Upper lobe of left lung (tissue), 6 donors: ENCODE data around the gene MRPL20. TPM values are rescaled to one million over a fixed set of nuclear protein-coding genes. Genes with fewer than 3 reads are reported as not detected.

Experiments
- ATAC-seq, 2 donors: fragments of 200-7000 bp; cut with Tn5 transposase; one replicate each; pipeline ENCODE4 v1.9.1; 2022; ENCODE audit warnings: mild to moderate bottlenecking in 2 of 2, moderate library complexity in 2 of 2; ENCODE audit not compliant: low FRiP score in 2 of 2
- DNase-seq, 2 donors: peaks; one replicate each; pipeline ENCODE4 v3.0.0-alpha.2; 2019 to 2020
- H3K27ac ChIP-seq, 4 donors: fragments of 200-600 bp; sonication (generic); one replicate each; pipeline ENCODE4 v1.5.1; 2016 to 2019
- H3K27me3 ChIP-seq, 4 donors: fragments of 200-600 bp; sonication (generic); one replicate each; pipeline ENCODE4 v1.5.1; 2017 to 2019
- H3K36me3 ChIP-seq, 4 donors: fragments of 200-600 bp; sonication (generic); one replicate each; pipeline ENCODE4 v1.5.1; 2016 to 2019
- H3K4me1 ChIP-seq, 4 donors: fragments of 200-600 bp; sonication (generic); one replicate each; pipeline ENCODE4 v1.5.1; 2018 to 2019
- H3K4me3 ChIP-seq, 4 donors: fragments of 200-600 bp; sonication (generic); one replicate each; pipeline ENCODE4 v1.5.1; 2017 to 2019; ENCODE audit warnings: mild to moderate bottlenecking in 2 of 4, moderate library complexity in 1 of 4
- H3K9me3 ChIP-seq, 4 donors: fragments of 200-600 bp; sonication (generic); one replicate each; pipeline ENCODE4 v1.5.1; 2018 to 2019
- EP300 ChIP-seq, 4 donors: sonication (generic); formaldehyde crosslinking; IDR thresholded peaks; one replicate each; pipeline ENCODE4 v1.5.1; 2017; ENCODE audit warnings: antibody characterized with exemption in 4 of 4, control low read depth in 2 of 4
- POLR2A ChIP-seq, 4 donors: fragments of 450-650 bp; IDR thresholded peaks; one replicate each; pipeline ENCODE4 v1.5.1; 2016 to 2017; ENCODE audit warnings: antibody characterized with exemption in 4 of 4, mild to moderate bottlenecking in 2 of 4
- POLR2AphosphoS5 ChIP-seq, 2 donors: sonication (generic); formaldehyde crosslinking; IDR thresholded peaks; one replicate each; pipeline ENCODE4 v1.5.1; 2017; ENCODE audit warnings: antibody characterized with exemption in 2 of 2
- WGBS, 2 donors: methylation state at CpG; one replicate each; pipeline ENCODE4 v1.1.5; 2017 to 2018; 5-methylcytosine and 5-hydroxymethylcytosine counted together
- total RNA-seq, 6 donors: library from RNA; depleted of rRNA in 4 of 6; stranded (reverse); fragments of >200 nt in 4 of 6; gene quantifications; one replicate each; pipeline versions ENCODE4 v1.1.0 to v1.2.1, GENCODE V29; 2016 to 2021
- TF ChIP-seq, protein P1 (sequence below), 6 experiments: fragments of 450-650 bp in 4 of 6; fragments of 200-600 bp in 2 of 6; sonication (generic) in 2 of 6; IDR thresholded peaks; one replicate each; pipeline ENCODE4 v1.5.1; 2016 to 2019; ENCODE audit warnings: antibody characterized with exemption in 6 of 6
- donor health status: DM: no; HTN: no; CAD: no; lungs with moderate emphysema.
- donor health status: DM: no; HTN: yes; CAD: no; lungs with severe emphysema.

The MRPL20 gene
- total RNA-seq, 6 donors from 2014 or later, result 90.7 to 145 (median 101) TPM

DNA sequence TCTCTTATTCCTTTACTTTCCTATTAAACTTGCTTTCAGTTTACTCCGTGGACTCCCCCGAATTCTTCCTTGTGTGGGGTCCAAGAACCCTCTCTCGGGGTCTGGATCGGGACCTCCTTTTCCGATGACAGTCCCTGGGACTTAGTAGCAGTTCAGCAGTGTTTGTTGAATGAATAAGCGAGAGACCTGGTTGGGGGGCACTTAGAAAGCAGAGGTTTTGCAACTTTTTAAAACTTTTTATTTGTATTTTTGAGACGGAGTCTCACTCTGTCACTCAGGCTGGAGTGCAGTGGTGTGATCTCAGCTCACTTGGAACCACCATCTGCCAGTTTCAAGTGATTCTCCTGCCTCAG lies 16.1 kb upstream of the MRPL20 start:
- TF ChIP-seq, protein P1, sequence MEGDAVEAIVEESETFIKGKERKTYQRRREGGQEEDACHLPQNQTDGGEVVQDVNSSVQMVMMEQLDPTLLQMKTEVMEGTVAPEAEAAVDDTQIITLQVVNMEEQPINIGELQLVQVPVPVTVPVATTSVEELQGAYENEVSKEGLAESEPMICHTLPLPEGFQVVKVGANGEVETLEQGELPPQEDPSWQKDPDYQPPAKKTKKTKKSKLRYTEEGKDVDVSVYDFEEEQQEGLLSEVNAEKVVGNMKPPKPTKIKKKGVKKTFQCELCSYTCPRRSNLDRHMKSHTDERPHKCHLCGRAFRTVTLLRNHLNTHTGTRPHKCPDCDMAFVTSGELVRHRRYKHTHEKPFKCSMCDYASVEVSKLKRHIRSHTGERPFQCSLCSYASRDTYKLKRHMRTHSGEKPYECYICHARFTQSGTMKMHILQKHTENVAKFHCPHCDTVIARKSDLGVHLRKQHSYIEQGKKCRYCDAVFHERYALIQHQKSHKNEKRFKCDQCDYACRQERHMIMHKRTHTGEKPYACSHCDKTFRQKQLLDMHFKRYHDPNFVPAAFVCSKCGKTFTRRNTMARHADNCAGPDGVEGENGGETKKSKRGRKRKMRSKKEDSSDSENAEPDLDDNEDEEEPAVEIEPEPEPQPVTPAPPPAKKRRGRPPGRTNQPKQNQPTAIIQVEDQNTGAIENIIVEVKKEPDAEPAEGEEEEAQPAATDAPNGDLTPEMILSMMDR (IDR thresholded peaks at IDR 0.05), result no peak
- TF ChIP-seq EP300 (IDR thresholded peaks at IDR 0.05) (no peak), POLR2A (IDR thresholded peaks at IDR 0.05) (no peak), POLR2AphosphoS5 (IDR thresholded peaks at IDR 0.05) (no peak)
- WGBS, 2 donors, result 78 to 93% methylated on average over 7 of the region's 7 CpGs
- H3K36me3 ChIP-seq, result no peaks in the 10 kb centered on the region
- no peak overlapping the region for H3K4me3 ChIP-seq
- peaks cover 0 to 3% (median 0%) of the 10 kb centered on the region in 4 donors for H3K27me3 ChIP-seq
- DNase-seq (no peak), ATAC-seq (no peak)
- no peak overlapping the region for H3K27ac ChIP-seq
- H3K9me3 ChIP-seq, result no peaks in the 10 kb centered on the region
- peaks cover 0 to 47% (median 19%) of the 10 kb centered on the region in 4 donors for H3K4me1 ChIP-seq

DNA sequence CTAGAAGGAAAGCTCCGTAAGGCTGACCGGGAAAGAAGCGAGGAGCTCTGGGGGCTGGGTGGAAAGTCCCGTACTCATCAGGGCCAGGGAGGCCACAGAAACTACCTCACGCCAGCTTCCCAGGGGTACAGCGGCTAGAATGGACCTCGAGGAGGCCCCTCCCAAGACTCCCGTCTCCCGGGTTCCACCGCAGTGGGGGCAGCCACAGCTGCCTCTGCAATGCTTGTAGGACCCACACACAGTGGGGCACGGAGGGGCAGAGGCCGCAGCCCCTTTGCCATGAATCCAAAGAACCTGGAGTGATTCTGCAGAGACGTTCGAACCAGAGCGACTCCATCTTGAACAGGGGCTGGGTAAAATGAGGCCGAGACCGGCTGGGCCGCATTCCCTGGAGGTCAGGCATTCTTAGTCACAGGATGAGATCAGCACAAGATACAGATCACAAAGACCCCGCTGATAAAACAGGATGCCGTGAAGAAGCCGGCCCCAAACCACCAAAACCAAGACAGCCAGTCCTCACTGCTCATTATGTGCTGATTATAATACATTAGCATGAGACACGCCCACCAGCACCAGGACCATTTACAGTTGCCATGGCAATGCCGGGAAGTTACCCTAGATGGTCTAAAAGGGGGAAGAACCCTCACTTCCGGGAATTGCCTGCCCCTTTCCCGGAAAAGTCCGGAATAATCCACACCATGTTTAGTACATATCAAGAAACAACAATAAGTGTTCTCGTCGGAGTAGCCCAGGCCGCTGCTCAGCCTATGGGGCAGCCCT lies 15.6 kb upstream of the MRPL20 start:
- no peaks in the 10 kb centered on the region for H3K36me3 ChIP-seq
- H3K4me3 ChIP-seq, result no peak overlapping the region
- peak overlapping the region in 1 of 4 donors; percentile 80 for H3K27ac ChIP-seq
- H3K9me3 ChIP-seq, result no peaks in the 10 kb centered on the region
- H3K27me3 ChIP-seq, result peaks cover 0 to 2% (median 0%) of the 10 kb centered on the region in 4 donors
- ATAC-seq (no peak), DNase-seq (no peak)
- TF ChIP-seq, protein P1 (IDR thresholded peaks at IDR 0.05), result no peak
- TF ChIP-seq EP300 (IDR thresholded peaks at IDR 0.05) (no peak), POLR2A (IDR thresholded peaks at IDR 0.05) (no peak), POLR2AphosphoS5 (IDR thresholded peaks at IDR 0.05) (no peak)
- 62 to 64% methylated on average over 23 to 26 of the region's 29 CpGs for WGBS, 2 donors
- H3K4me1 ChIP-seq, result peaks cover 0 to 51% (median 21%) of the 10 kb centered on the region in 4 donors

DNA sequence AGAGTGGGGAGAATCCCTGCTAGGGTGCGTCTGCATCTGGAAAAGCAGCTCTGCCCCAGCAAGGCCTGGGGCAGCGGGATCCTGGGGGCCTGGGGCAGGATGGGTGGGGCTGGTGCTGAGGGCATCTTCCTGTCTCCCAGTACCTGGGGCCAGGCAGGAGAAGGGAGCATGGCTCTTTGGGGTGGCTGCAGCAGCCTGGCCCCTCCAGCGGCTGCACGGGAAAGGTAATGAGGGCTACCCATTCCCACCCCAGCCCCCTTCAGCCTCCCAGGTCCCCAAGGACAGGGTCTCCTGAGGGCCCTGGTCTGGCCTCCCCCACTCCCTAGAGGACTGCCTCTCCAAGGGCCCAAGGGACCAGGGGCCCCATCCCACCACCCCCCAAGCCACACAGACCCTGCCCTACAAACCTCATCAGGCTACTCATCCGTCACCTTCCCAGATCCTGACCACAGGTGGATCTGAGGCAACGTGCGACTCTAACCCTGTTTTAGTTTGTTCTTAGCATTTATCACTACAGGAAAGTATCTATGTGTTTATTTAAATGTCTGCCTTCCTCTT lies 14.9 kb upstream of the MRPL20 start:
- no peaks in the 10 kb centered on the region for H3K9me3 ChIP-seq
- H3K36me3 ChIP-seq, result no peaks in the 10 kb centered on the region
- H3K27me3 ChIP-seq, result no peaks in the 10 kb centered on the region
- 78 to 84% methylated on average over 3 to 7 of the region's 7 CpGs for WGBS, 2 donors
- no peak for TF ChIP-seq POLR2AphosphoS5 (IDR thresholded peaks at IDR 0.05)
- H3K4me1 ChIP-seq, result peaks cover 0 to 47% (median 20%) of the 10 kb centered on the region in 4 donors
- H3K27ac ChIP-seq, result peak overlapping the region; percentile 60 to 84 (median 79)
- H3K4me3 ChIP-seq, result no peak overlapping the region
- DNase-seq, result peak in 1 of 2 donors; percentile 54
- ATAC-seq, result no peak

DNA sequence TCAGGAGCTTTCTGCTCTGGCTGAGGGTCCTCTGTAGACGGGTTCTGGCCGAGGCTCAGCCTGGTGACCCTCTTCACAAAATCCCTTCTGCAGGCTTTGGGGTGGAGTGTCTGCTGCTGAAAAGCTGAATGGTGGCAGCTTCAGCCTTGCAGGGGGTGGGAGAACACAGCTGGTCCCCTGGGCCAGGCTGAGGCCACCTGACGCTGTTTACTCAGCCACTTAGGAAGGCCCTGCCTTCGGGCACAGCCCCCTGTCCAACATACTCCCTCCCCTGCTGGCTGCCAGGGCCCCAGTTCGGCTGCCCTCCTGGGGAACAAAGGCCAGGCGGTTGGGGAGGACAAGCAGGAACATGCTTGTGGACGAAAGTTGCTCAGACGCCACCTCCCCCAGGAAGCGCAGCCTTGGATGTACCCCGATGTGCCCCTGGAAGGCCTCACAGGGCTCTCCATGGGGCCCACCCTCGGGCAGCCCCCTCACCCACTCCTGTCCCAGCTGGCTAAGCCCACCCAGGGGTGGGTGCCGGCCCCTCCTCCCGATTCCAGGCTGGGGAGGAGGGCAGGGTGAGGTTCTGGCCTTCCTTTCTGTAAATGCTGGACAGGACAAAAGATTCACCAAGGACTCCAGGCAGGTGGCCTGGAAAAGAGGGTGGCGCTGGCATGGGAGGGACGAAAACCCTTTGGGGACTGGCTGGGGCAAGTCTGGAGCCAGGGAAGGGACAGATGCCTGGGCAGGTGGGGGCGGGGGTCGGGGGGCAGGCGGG lies 14.2 kb upstream of the MRPL20 start, which contains the start of gene ANKRD65:
TSS of gene ANKRD65 (minus strand) at position 130 of the 760 bp plus-strand sequence. CDS start 271 bp downstream, outside the sequence.
- TF ChIP-seq POLR2A (IDR thresholded peaks at IDR 0.05) (peak in 1 of 4 donors; percentile 63), POLR2AphosphoS5 (IDR thresholded peaks at IDR 0.05) (peak in 1 of 2 donors; percentile 19), EP300 (IDR thresholded peaks at IDR 0.05) (no peak)
- TF ChIP-seq, protein P1 (IDR thresholded peaks at IDR 0.05), result peak in 1 of 6 experiments; percentile 2
- DNase-seq, result peak; percentile 69 to 85
- Histone ChIP-seq H3K27me3 (no peaks in the 10 kb centered on the region), H3K4me3 (peak within 1 kb of the TSS in 3 of 4 donors; percentile 57 to 61 (median 59)), H3K27ac (peak within 1 kb of the TSS; percentile 60 to 84 (median 79)), H3K4me1 (peaks cover 0 to 41% (median 20%) of the 10 kb centered on the region in 4 donors), H3K9me3 (no peaks in the 10 kb centered on the region), H3K36me3 (no peaks in the 10 kb centered on the region)
- WGBS, 2 donors, result 57 to 66% methylated on average over 9 to 15 of the region's 18 CpGs
- ATAC-seq, result peak in 1 of 2 donors; percentile 83
